Hepatocyte (in vitro differentiated cells): ENCODE results near the gene HSPA14. TPM values are rescaled to one million over a fixed set of nuclear protein-coding genes. Genes with fewer than 3 reads are reported as not detected.
A peak's percentile ranks its signal among the peaks of the same experiment; 100 is the strongest.
"Not testable (repeated sequence)": the region's sequence is repeated elsewhere in the genome, so short reads cannot be mapped to it uniquely, and the experiment has no call there.

Source experiments
- DNase-seq: peaks from one replicate; pipeline ENCODE4 v3.0.0-alpha.2; 2016; ENCODE audit warnings: low spot score
- H2AFZ ChIP-seq: fragments of 200-600 bp; sonication (generic); 2 replicates; pipeline ENCODE4 v1.6.0; 2016; ENCODE audit warnings: antibody characterized with exemption, mild to moderate bottlenecking
- H3K27ac ChIP-seq: fragments of 200-600 bp; sonication (generic); 2 replicates; pipeline ENCODE4 v1.5.1; 2016; ENCODE audit warnings: mild to moderate bottlenecking
- H3K27me3 ChIP-seq: fragments of 200-600 bp; sonication (generic); 2 replicates; pipeline ENCODE4 v1.6.1; 2016
- H3K36me3 ChIP-seq: fragments of 200-600 bp; sonication (generic); replicated peaks from 2 replicates; pipeline ENCODE4 v1.5.1; 2016; ENCODE audit warnings: low read depth; ENCODE audit not compliant: insufficient read depth
- H3K4me1 ChIP-seq: fragments of 200-600 bp; sonication (generic); 2 replicates; pipeline ENCODE4 v1.5.1; 2016; ENCODE audit warnings: mild to moderate bottlenecking, moderate library complexity; ENCODE audit not compliant: insufficient read depth
- H3K4me2 ChIP-seq: fragments of 200-600 bp; sonication (generic); 2 replicates; pipeline ENCODE4 v1.6.0; 2016
- H3K4me3 ChIP-seq: fragments of 200-600 bp; sonication (generic); 2 replicates; pipeline ENCODE4 v1.5.1; 2016; ENCODE audit warnings: mild to moderate bottlenecking
- H3K79me2 ChIP-seq: fragments of 200-600 bp; sonication (generic); 2 replicates; pipeline ENCODE4 v1.6.0; 2017; ENCODE audit warnings: mild to moderate bottlenecking
- H3K9me2 ChIP-seq: fragments of 200-600 bp; sonication (generic); replicated peaks from 2 replicates; pipeline ENCODE4 v1.6.0; 2017; ENCODE audit warnings: mild to moderate bottlenecking; ENCODE audit not compliant: insufficient read depth
- H3K9me3 ChIP-seq: fragments of 200-600 bp; sonication (generic); 2 replicates; pipeline ENCODE4 v1.5.1; 2016; ENCODE audit warnings: low read depth, mild to moderate bottlenecking
- H4K20me1 ChIP-seq: fragments of 200-600 bp; sonication (generic); 2 replicates; pipeline ENCODE4 v1.6.0; 2016; ENCODE audit warnings: mild to moderate bottlenecking; ENCODE audit not compliant: insufficient read depth, poor library complexity, severe bottlenecking
- CTCF ChIP-seq: fragments of 200-600 bp; sonication (generic); IDR thresholded peaks from 2 replicates; pipeline ENCODE4 v1.5.1; 2016; ENCODE audit warnings: antibody characterized with exemption, mild to moderate bottlenecking; ENCODE audit not compliant: poor library complexity
- EZH2 ChIP-seq: fragments of 200-600 bp; sonication (generic); IDR thresholded peaks from 2 replicates; pipeline ENCODE4 v1.6.1; 2016; ENCODE audit warnings: antibody characterized with exemption, mild to moderate bottlenecking, borderline replicate concordance
- EZH2phosphoT487 ChIP-seq: fragments of 200-600 bp; sonication (generic); IDR thresholded peaks from one replicate; pipeline ENCODE4 v1.6.1; 2018; ENCODE audit warnings: antibody characterized with exemption, mild to moderate bottlenecking, low read depth, moderate library complexity; ENCODE audit not compliant: unreplicated experiment, severe bottlenecking
- WGBS: methylation state at CpG from one replicate; pipeline ENCODE4 v1.1.6; 2016; ENCODE audit warnings: low lambda C conversion rate; ENCODE audit errors: missing lambda C conversion rate; 5-methylcytosine and 5-hydroxymethylcytosine counted together
- polyA plus RNA-seq: library from polyadenylated mRNA; unstranded; fragments of >200 nt; fragmentation: Nextera tagmentation; extraction: Ambion mirVana; gene quantifications from 2 replicates; pipeline ENCODE4 v1.2.1, GENCODE V29; 2016
- total RNA-seq: library from RNA; depleted of rRNA; stranded (reverse); fragments of >200 nt; gene quantifications from 2 replicates; pipeline ENCODE4 v1.2.3, GENCODE V29; 2014

Gene HSPA14
- total and polyA plus RNA-seq, 2 experiments from 2014 or later, result 9.9 to 20.2 TPM

GRCh38 chr10:14858338-14858960 lies 20.3 kb downstream of the HSPA14 start:
- Histone ChIP-seq H3K9me2 (no peaks in the 10 kb centered on the region), H3K27ac (no peak overlapping the region), H3K27me3 (no peaks in the 10 kb centered on the region), H2AFZ (no peak overlapping the region), H3K36me3 (no peaks in the 10 kb centered on the region), H3K79me2 (no peaks in the 10 kb centered on the region), H4K20me1 (no peaks in the 10 kb centered on the region), H3K4me1 (peaks cover 13% of the 10 kb centered on the region), H3K4me3 (no peak overlapping the region), H3K4me2 (no peak overlapping the region), H3K9me3 (no peaks in the 10 kb centered on the region)
- DNase-seq, result no peak
- TF ChIP-seq CTCF (no peak), EZH2 (no peak), EZH2phosphoT487 (no peak)
- 98% methylated on average over 6 of the region's 6 CpGs for whole genome bisulfite sequencing

GRCh38 chr10:14859043-14859442 lies 20.9 kb downstream of the HSPA14 start:
- Histone ChIP-seq H3K4me2 (no peak overlapping the region), H3K9me3 (no peaks in the 10 kb centered on the region), H3K9me2 (no peaks in the 10 kb centered on the region), H3K27ac (no peak overlapping the region), H3K79me2 (no peaks in the 10 kb centered on the region), H4K20me1 (no peaks in the 10 kb centered on the region), H2AFZ (no peak overlapping the region), H3K4me3 (no peak overlapping the region), H3K36me3 (no peaks in the 10 kb centered on the region), H3K4me1 (peaks cover 13% of the 10 kb centered on the region), H3K27me3 (no peaks in the 10 kb centered on the region)
- DNase-seq, result no peak
- WGBS, result 87% methylated on average over 5 of the region's 5 CpGs
- no peak for TF ChIP-seq EZH2
- TF ChIP-seq EZH2phosphoT487, result no peak
- no peak for TF ChIP-seq CTCF

GRCh38 chr10:14859775-14860174 lies 21.7 kb downstream of the HSPA14 start:
- Histone ChIP-seq H3K27ac (peak overlapping the region; percentile 67), H3K27me3 (no peaks in the 10 kb centered on the region), H3K4me3 (no peak overlapping the region), H3K9me2 (no peaks in the 10 kb centered on the region), H3K4me2 (no peak overlapping the region), H3K36me3 (no peaks in the 10 kb centered on the region), H3K4me1 (peaks cover 13% of the 10 kb centered on the region), H3K9me3 (no peaks in the 10 kb centered on the region), H2AFZ (no peak overlapping the region), H3K79me2 (no peaks in the 10 kb centered on the region), H4K20me1 (no peaks in the 10 kb centered on the region)
- no peak for TF ChIP-seq EZH2
- no peak for DNase-seq

GRCh38 chr10:14860791-14861190 lies 22.7 kb downstream of the HSPA14 start:
- 83% methylated on average over 1 of the region's 1 CpG for WGBS
- DNase-seq, result peak; percentile 35
- peaks cover 13% of the 10 kb centered on the region for H3K4me1 ChIP-seq
- H3K9me2 ChIP-seq, result no peaks in the 10 kb centered on the region
- H4K20me1 ChIP-seq, result no peaks in the 10 kb centered on the region
- no peak overlapping the region for H3K4me2 ChIP-seq
- H3K27me3 ChIP-seq, result no peaks in the 10 kb centered on the region
- no peak overlapping the region for H3K4me3 ChIP-seq
- TF ChIP-seq CTCF (no peak), EZH2phosphoT487 (no peak)
- peak overlapping the region; percentile 67 for H3K27ac ChIP-seq
- no peaks in the 10 kb centered on the region for H3K9me3 ChIP-seq
- H3K36me3 ChIP-seq, result no peaks in the 10 kb centered on the region
- H3K79me2 ChIP-seq, result no peaks in the 10 kb centered on the region
- no peak overlapping the region for H2AFZ ChIP-seq

GRCh38 chr10:14864466-14864865 lies 26.4 kb downstream of the HSPA14 start:
- H3K79me2 ChIP-seq, H3K27ac ChIP-seq, DNase-seq, H3K9me3 ChIP-seq, H3K27me3 ChIP-seq, H3K36me3 ChIP-seq, H3K4me2 ChIP-seq, H2AFZ ChIP-seq, H4K20me1 ChIP-seq, H3K9me2 ChIP-seq, H3K4me3 ChIP-seq: not testable (repeated sequence)
- H3K4me1 ChIP-seq, result peaks cover 13% of the 10 kb centered on the region
- WGBS, result 92% methylated on average over 5 of the region's 6 CpGs

GRCh38 chr10:14864871-14865270 lies 26.8 kb downstream of the HSPA14 start:
- not testable (repeated sequence) for H3K4me2 ChIP-seq, H4K20me1 ChIP-seq, H3K36me3 ChIP-seq, H3K27me3 ChIP-seq, H3K4me3 ChIP-seq, H3K9me3 ChIP-seq, DNase-seq, H3K79me2 ChIP-seq, H3K9me2 ChIP-seq, H2AFZ ChIP-seq, H3K27ac ChIP-seq
- 97% methylated on average over 3 of the region's 3 CpGs for WGBS
- H3K4me1 ChIP-seq, result peaks cover 13% of the 10 kb centered on the region
